K562 (cell line): ENCODE data around the gene CDC42BPB. TPM values are rescaled to one million over a fixed set of nuclear protein-coding genes. Genes with fewer than 3 reads are reported as not detected.

Experiments
- ATAC-seq: fragments of 200-7000 bp; cut with Tn5 transposase; 3 replicates; pipeline ENCODE4 v1.9.1; 2020; ENCODE audit warnings: moderate library complexity
- BruUV-seq: library from RNA; stranded (reverse); fragments of 400-500 nt; replicated peaks from 2 replicates; lab custom pipeline; 2021; lab: Mats Ljungman, UMichigan
- CTCF ChIA-PET: fragments of 300-600 bp; formaldehyde crosslinking; extraction: SDS; loops from one replicate; lab custom pipeline; 2021; ENCODE audit warnings: low intra/inter-chr PET ratio; lab: Yijun Ruan, JAX
- POLR2A ChIA-PET: fragments of 300-600, 350-650 bp; sonication (Branson Sonifier 250); formaldehyde crosslinking; extraction: SDS; loops from one replicate; lab custom pipeline; 2021; ENCODE audit warnings: antibody characterized with exemption, inconsistent platforms; lab: Yijun Ruan, JAX
- DNase-seq, 4 experiments: peaks; one replicate each; pipeline versions ENCODE4 v3.0.0 to v3.0.0-alpha.2; 2011 to 2018; ENCODE audit warnings: low spot score in 3 of 4, mixed read lengths in 3 of 4; ENCODE audit errors: extremely low read depth in 1 of 4
- FAIRE-seq: peaks from 2 replicates; lab custom pipeline; 2011; peaks lifted over from hg19 to GRCh38; lab: Jason Lieb, UNC
- H2AFZ ChIP-seq: 2 replicates; pipeline ENCODE4 v1.6.0; 2011; ENCODE audit warnings: low read depth, low read length, control low read depth, inconsistent platforms
- H3K27ac ChIP-seq: fragments of 200-600 bp; 3 replicates; pipeline ENCODE4 v1.8.0; 2011; ENCODE audit warnings: low read depth, mild to moderate bottlenecking, control low read depth, inconsistent platforms, low read length, moderate library complexity, mixed read lengths; ENCODE audit errors: extremely low read depth
- H3K27me3 ChIP-seq, 2 experiments: fragments of 300-600 bp in 1 of 2; 2 replicates in 1 of 2; 3 replicates in 1 of 2; pipeline versions ENCODE4 v1.6.0 to v1.8.0; 2011; ENCODE audit warnings: inconsistent platforms in 2 of 2, low read length in 2 of 2, mild to moderate bottlenecking in 1 of 2, mixed read lengths in 1 of 2, moderate library complexity in 1 of 2; ENCODE audit not compliant: control insufficient read depth in 2 of 2, insufficient read depth in 2 of 2
- H3K36me3 ChIP-seq: fragments of 300-600 bp; 3 replicates; pipeline ENCODE4 v1.8.0; 2011; ENCODE audit warnings: mild to moderate bottlenecking, low read length, inconsistent platforms; ENCODE audit not compliant: control insufficient read depth, insufficient read depth
- H3K4me1 ChIP-seq, 2 experiments: fragments of 200-600 bp in 1 of 2; replicated peaks in 1 of 2; 2 replicates in 1 of 2; 3 replicates in 1 of 2; pipeline versions ENCODE4 v1.5.1 to v1.8.0; 2011; ENCODE audit warnings: inconsistent platforms in 2 of 2, low read length in 2 of 2, mild to moderate bottlenecking in 1 of 2, mixed read lengths in 1 of 2, moderate library complexity in 1 of 2; ENCODE audit not compliant: control insufficient read depth in 2 of 2, insufficient read depth in 2 of 2
- H3K4me2 ChIP-seq: 2 replicates; pipeline ENCODE4 v1.6.1; 2011; ENCODE audit warnings: low read length, control low read depth, inconsistent platforms, mixed read lengths; ENCODE audit not compliant: insufficient read depth
- H3K4me3 ChIP-seq: fragments of 200-600 bp; sonication (generic), shearing (Covaris generic); 2 replicates; pipeline ENCODE4 v1.5.1; 2016; ENCODE audit warnings: control low read depth, inconsistent platforms
- H3K79me2 ChIP-seq: fragments of 200-600 bp; 3 replicates; pipeline ENCODE4 v1.8.0; 2011; ENCODE audit warnings: low read length, inconsistent platforms; ENCODE audit not compliant: control insufficient read depth, insufficient read depth
- H3K9ac ChIP-seq, 2 experiments: 2 replicates each; pipeline versions ENCODE4 v1.6.0 to v1.6.1; 2011; ENCODE audit warnings: low read depth in 2 of 2, low read length in 2 of 2, control low read depth in 1 of 2, inconsistent platforms in 1 of 2, mild to moderate bottlenecking in 1 of 2, mixed read lengths in 1 of 2; ENCODE audit not compliant: insufficient read depth in 1 of 2
- H3K9me1 ChIP-seq: one replicate; pipeline ENCODE4 v1.6.0; 2011; ENCODE audit warnings: inconsistent platforms, mild to moderate bottlenecking, low read length, moderate library complexity; ENCODE audit not compliant: control insufficient read depth, insufficient read depth
- H3K9me3 ChIP-seq: replicated peaks from 2 replicates; pipeline ENCODE4 v1.5.1; 2011; ENCODE audit warnings: low read depth, low read length, inconsistent platforms; ENCODE audit not compliant: control insufficient read depth, insufficient read depth
- H4K20me1 ChIP-seq: replicated peaks from 2 replicates; pipeline ENCODE4 v1.6.1; 2011; ENCODE audit warnings: low read length, inconsistent platforms, mixed read lengths; ENCODE audit not compliant: control insufficient read depth, insufficient read depth
- CBFB ChIP-seq: sonication (generic); formaldehyde crosslinking; IDR thresholded peaks from 2 replicates; pipeline ENCODE4 v1.4.0; 2020; ENCODE audit warnings: mild to moderate bottlenecking, missing genetic modification reagents
- FOSL1 ChIP-seq: fragments of 200-800 bp; sonication (Bioruptor generic); conservative IDR thresholded peaks from 2 replicates; pipeline ENCODE4 v1.6.1; 2016; ENCODE audit warnings: missing genetic modification characterization, missing compliant biosample characterization
- FOXM1 ChIP-seq, 2 experiments: fragments of 450-650 bp in 1 of 2; sonication (generic) in 1 of 2; formaldehyde crosslinking in 1 of 2; IDR thresholded peaks; 2 replicates each; pipeline versions ENCODE4 v1.6.1 to v1.9.0; 2017 to 2022; ENCODE audit warnings: low read depth in 2 of 2, mild to moderate bottlenecking in 2 of 2, missing genetic modification reagents in 1 of 2, moderate library complexity in 1 of 2
- KDM2B ChIP-seq: fragments of 250-450 bp; sonication (Bioruptor Pico); IDR thresholded peaks from 2 replicates; pipeline ENCODE4 v1.8.0; 2021; ENCODE audit warnings: mild to moderate bottlenecking, moderate library complexity
- PCBP2 ChIP-seq: fragments of 200-400 bp; formaldehyde crosslinking; IDR thresholded peaks from 2 replicates; pipeline ENCODE4 v1.6.1; 2018; ENCODE audit warnings: low read length, low read depth, mild to moderate bottlenecking, moderate library complexity; ENCODE audit not compliant: poor library complexity, severe bottlenecking
- SPI1 ChIP-seq: IDR thresholded peaks from 2 replicates; pipeline ENCODE4 v1.6.1; 2011; ENCODE audit warnings: low read depth, low read length, control low read depth, borderline replicate concordance
- SRSF7 ChIP-seq: fragments of 200-400 bp; formaldehyde crosslinking; optimal IDR thresholded peaks from 2 replicates; pipeline ENCODE3; 2017; ENCODE audit warnings: mild to moderate bottlenecking, low read depth, low read length
- ZNF583 ChIP-seq: fragments of 250-450 bp; sonication (Bioruptor Pico); IDR thresholded peaks from 2 replicates; pipeline ENCODE4 v1.4.0; 2020
- ZZZ3 ChIP-seq: fragments of 450-650 bp; IDR thresholded peaks from 2 replicates; pipeline ENCODE4 v1.6.1; 2016; ENCODE audit warnings: antibody characterized with exemption, mild to moderate bottlenecking, moderate library complexity
- WGBS: fragments of 100-300 bp; shearing (Covaris generic); methylation state at CpG from one replicate; pipeline ENCODE4 v1.1.6; 2016; ENCODE audit warnings: low coverage, mixed read lengths; ENCODE audit not compliant: insufficient coverage; ENCODE audit errors: missing lambda C conversion rate; 5-methylcytosine and 5-hydroxymethylcytosine counted together
- in situ Hi-C: fragments of 300-500 bp; cut with MboI; formaldehyde crosslinking; loops from 4 replicates; pipeline ENCODE4 v1.15.0; 2018; ENCODE audit warnings: inconsistent platforms, mixed read lengths
- intact Hi-C: fragments of 100-400 bp; cut with micrococcal nuclease; formaldehyde crosslinking; loops from 2 replicates; pipeline ENCODE4 v1.14.2; 2022
- polyA plus RNA-seq, 8 experiments: library from polyadenylated mRNA; depleted of rRNA in 4 of 8; stranded (reverse) in 5 of 8; unstranded in 3 of 8; fragments of >200 nt; fragmentation: Nextera tagmentation in 2 of 8; fragmentation: Illumina TruSeq in 1 of 8; extraction: Ambion mirVana in 2 of 8; extraction: Trizol in 1 of 8; gene quantifications; 2 replicates each; pipeline versions ENCODE4 v1.2.1 to v1.2.3, GENCODE V29; 2011 to 2014; ENCODE audit warnings: inconsistent platforms in 1 of 8, missing spikeins in 1 of 8
- total RNA-seq, 7 experiments: library from RNA; depleted of rRNA in 6 of 7; stranded (reverse); fragments of >200 nt in 6 of 7; fragmentation: Illumina TruSeq in 2 of 7; extraction: Trizol in 2 of 7; gene quantifications; 2 replicates each; pipeline versions ENCODE4 v1.2.1 to v1.2.3, GENCODE V29; 2011 to 2021; ENCODE audit warnings: low replicate concordance in 1 of 7
- TF ChIP-seq, protein P1 (sequence below): fragments of 250-450 bp; sonication (Bioruptor Pico); IDR thresholded peaks from 2 replicates; pipeline ENCODE4 v1.4.0; 2020; ENCODE audit warnings: mild to moderate bottlenecking, moderate library complexity
- TF ChIP-seq, protein P2 (sequence below), 2 experiments: fragments of 450-650 bp in 1 of 2; sonication (generic) in 1 of 2; formaldehyde crosslinking in 1 of 2; IDR thresholded peaks in 1 of 2; conservative IDR thresholded peaks in 1 of 2; 2 replicates each; pipeline versions ENCODE4 v1.6.1 to v1.8.1; 2016 to 2023; ENCODE audit warnings: mild to moderate bottlenecking in 2 of 2, moderate library complexity in 2 of 2, inconsistent platforms in 1 of 2, missing genetic modification reagents in 1 of 2
- TF ChIP-seq, protein P3 (sequence below): fragments of 450-650 bp; IDR thresholded peaks from 2 replicates; pipeline ENCODE4 v1.6.1; 2016
- TF ChIP-seq, protein P4 (sequence below): sonication (generic); formaldehyde crosslinking; IDR thresholded peaks from 2 replicates; pipeline ENCODE4 v1.8.0; 2022; ENCODE audit warnings: mild to moderate bottlenecking, missing genetic modification reagents, borderline replicate concordance

The CDC42BPB gene
- total and polyA plus RNA-seq, 9 of the 15 experiments (the other 6 are each of a cell fraction or from before 2014, with no cell fraction given) = 0.07 to 24.3 (median 12.6) TPM

DNA sequence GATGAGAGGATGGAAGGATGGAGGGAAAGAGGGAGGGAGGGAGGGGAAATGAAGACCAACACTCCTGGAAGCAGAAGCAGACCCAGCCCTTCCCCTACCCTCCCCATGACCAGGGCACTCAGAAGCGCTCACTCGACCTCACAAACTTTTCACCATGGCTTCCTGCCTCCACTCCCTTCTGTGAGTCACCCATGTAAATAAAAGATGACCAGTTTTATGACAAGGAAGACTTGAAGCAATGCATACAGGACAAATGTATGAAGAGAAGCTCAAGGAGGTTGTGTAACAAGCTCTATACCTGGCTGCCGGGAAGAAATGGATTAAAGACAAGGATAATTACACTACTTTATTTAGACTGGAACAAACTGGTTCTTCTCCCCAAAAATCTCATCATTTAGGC, 63.8 kb downstream of the CDC42BPB start:
- H3K9me3 ChIP-seq = no peaks in the 10 kb centered on the region
- TF ChIP-seq, protein P1, sequence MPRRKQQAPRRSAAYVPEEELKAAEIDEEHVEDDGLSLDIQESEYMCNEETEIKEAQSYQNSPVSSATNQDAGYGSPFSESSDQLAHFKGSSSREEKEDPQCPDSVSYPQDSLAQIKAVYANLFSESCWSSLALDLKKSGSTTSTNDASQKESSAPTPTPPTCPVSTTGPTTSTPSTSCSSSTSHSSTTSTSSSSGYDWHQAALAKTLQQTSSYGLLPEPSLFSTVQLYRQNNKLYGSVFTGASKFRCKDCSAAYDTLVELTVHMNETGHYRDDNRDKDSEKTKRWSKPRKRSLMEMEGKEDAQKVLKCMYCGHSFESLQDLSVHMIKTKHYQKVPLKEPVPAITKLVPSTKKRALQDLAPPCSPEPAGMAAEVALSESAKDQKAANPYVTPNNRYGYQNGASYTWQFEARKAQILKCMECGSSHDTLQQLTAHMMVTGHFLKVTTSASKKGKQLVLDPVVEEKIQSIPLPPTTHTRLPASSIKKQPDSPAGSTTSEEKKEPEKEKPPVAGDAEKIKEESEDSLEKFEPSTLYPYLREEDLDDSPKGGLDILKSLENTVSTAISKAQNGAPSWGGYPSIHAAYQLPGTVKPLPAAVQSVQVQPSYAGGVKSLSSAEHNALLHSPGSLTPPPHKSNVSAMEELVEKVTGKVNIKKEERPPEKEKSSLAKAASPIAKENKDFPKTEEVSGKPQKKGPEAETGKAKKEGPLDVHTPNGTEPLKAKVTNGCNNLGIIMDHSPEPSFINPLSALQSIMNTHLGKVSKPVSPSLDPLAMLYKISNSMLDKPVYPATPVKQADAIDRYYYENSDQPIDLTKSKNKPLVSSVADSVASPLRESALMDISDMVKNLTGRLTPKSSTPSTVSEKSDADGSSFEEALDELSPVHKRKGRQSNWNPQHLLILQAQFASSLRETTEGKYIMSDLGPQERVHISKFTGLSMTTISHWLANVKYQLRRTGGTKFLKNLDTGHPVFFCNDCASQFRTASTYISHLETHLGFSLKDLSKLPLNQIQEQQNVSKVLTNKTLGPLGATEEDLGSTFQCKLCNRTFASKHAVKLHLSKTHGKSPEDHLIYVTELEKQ (CRISPR knock-in tag) = no peak
- TF ChIP-seq, protein P2, sequence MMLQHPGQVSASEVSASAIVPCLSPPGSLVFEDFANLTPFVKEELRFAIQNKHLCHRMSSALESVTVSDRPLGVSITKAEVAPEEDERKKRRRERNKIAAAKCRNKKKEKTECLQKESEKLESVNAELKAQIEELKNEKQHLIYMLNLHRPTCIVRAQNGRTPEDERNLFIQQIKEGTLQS (IDR thresholded peaks at IDR 0.05) = 0 out of 2 replicates have a peak, but pooled peaks have one; percentile 14
- TF ChIP-seq, protein P2 (CRISPR knock-in tag; conservative IDR thresholded peaks at IDR 0.05) = no peak
- TF ChIP-seq PCBP2 (no peak), CBFB (CRISPR knock-in tag) (no peak), FOSL1 (tag) (peak; percentile 37; the same call in 1 of the 2 replicates), SRSF7 (no peak), FOXM1 (IDR thresholded peaks at IDR 0.05; ENCODE audit: low read depth) (no peak), FOXM1 (CRISPR knock-in tag; IDR thresholded peaks at IDR 0.05; ENCODE audit: low read depth) (no peak), SPI1 (no peak), ZZZ3 (no peak), ZNF583 (CRISPR knock-in tag) (no peak), KDM2B (CRISPR knock-in tag) (no peak)
- TF ChIP-seq, protein P3, sequence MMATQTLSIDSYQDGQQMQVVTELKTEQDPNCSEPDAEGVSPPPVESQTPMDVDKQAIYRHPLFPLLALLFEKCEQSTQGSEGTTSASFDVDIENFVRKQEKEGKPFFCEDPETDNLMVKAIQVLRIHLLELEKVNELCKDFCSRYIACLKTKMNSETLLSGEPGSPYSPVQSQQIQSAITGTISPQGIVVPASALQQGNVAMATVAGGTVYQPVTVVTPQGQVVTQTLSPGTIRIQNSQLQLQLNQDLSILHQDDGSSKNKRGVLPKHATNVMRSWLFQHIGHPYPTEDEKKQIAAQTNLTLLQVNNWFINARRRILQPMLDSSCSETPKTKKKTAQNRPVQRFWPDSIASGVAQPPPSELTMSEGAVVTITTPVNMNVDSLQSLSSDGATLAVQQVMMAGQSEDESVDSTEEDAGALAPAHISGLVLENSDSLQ = no peak
- TF ChIP-seq, protein P4, sequence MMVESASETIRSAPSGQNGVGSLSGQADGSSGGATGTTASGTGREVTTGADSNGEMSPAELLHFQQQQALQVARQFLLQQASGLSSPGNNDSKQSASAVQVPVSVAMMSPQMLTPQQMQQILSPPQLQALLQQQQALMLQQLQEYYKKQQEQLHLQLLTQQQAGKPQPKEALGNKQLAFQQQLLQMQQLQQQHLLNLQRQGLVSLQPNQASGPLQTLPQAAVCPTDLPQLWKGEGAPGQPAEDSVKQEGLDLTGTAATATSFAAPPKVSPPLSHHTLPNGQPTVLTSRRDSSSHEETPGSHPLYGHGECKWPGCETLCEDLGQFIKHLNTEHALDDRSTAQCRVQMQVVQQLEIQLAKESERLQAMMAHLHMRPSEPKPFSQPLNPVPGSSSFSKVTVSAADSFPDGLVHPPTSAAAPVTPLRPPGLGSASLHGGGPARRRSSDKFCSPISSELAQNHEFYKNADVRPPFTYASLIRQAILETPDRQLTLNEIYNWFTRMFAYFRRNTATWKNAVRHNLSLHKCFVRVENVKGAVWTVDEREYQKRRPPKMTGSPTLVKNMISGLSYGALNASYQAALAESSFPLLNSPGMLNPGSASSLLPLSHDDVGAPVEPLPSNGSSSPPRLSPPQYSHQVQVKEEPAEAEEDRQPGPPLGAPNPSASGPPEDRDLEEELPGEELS = no peak
- ATAC-seq = no peak
- no peak overlapping the region for H3K9ac ChIP-seq
- H3K9me1 ChIP-seq = no peaks in the 10 kb centered on the region
- POLR2A ChIA-PET = no interaction called here
- BruUV-seq = no TSS peak
- H3K27me3 ChIP-seq = no peaks in the 10 kb centered on the region
- H4K20me1 ChIP-seq = no peaks in the 10 kb centered on the region
- no peak overlapping the region for H3K27ac ChIP-seq
- WGBS = 36% methylated on average over 2 of the region's 3 CpGs
- in situ Hi-C loops (no loop called here), intact Hi-C loops (no loop called here)
- H3K79me2 ChIP-seq = no peaks in the 10 kb centered on the region
- H3K4me1 ChIP-seq = no peaks in the 10 kb centered on the region; a peak in 3 of 5 replicates
- peaks cover 4% of the 10 kb centered on the region; the same call in 1 of the 3 replicates for H3K36me3 ChIP-seq
- FAIRE-seq = no peak
- H3K4me3 ChIP-seq = no peak overlapping the region
- CTCF ChIA-PET = no interaction called here
- DNase-seq = no peak
- H2AFZ ChIP-seq = no peak overlapping the region
- no peak overlapping the region for H3K4me2 ChIP-seq
